Globus pallidus (tissue), 1 donor: ENCODE results near the gene ADK.
"Not testable (repeated sequence)": the region's sequence is repeated elsewhere in the genome, so short reads cannot be mapped to it uniquely, and the experiment has no call there.

Experiments
- DNase-seq: peaks from one replicate; pipeline ENCODE4 v3.0.0-alpha.2; 2015; ENCODE audit warnings: low spot score

ADK gene

DNA sequence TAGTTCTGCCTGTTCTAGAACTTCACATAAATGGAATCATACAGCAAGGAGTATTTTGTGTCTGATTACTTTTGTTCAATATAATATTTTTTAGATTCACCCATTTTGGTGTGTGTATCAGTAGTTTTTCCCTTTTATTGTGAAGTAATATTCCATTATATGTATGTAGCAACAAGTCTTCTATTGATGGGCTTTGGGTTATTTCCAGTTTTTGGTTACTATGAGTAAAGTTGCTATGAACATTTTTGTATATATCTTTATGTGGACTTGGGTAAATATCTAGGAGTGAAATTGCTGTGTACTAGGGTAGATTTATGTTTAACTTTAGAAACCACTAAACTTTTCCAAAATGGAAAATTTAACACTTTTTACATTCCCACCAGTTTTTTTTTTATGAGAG lies 35.7 kb downstream of the ADK start:
- no peak for DNase-seq

DNA sequence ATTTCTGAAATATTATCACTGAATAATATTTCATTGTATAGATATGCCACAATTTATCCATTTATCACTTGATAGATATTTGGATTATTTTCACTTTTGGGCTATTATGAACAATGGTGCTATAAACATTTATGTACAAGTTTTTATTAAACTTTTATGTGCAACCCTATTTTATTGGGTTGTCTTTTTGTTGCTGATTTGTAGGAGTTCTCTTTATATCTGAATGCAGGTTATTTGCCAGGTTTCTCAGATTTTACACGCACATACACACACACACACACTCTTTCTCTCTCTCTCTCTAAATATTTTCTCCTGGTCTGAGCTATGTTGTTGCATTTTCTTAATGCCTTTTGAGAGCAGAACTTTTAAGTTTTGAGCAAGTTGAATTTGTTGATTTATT lies 36.2 kb downstream of the ADK start:
- DNase-seq = no peak

DNA sequence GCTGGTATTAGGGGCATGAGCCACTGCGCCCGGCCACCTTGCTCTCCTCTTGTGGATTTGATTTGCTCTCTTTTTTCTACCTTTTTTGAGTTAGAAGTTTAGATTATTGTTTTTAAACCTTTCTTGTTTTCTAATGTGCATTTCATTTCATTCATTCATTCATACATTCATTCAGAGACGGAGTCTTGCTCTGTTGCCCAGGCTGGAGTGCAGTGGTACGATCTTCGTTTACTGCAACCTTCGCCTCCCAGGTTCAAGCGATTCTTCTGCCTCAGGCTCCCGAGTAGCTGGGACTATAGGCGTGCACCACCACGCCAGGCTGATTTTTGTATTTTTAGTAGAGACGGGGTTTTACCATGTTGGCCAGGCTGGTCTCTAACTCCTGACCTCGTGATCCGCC lies 37.6 kb downstream of the ADK start:
- DNase-seq = not testable (repeated sequence)

DNA sequence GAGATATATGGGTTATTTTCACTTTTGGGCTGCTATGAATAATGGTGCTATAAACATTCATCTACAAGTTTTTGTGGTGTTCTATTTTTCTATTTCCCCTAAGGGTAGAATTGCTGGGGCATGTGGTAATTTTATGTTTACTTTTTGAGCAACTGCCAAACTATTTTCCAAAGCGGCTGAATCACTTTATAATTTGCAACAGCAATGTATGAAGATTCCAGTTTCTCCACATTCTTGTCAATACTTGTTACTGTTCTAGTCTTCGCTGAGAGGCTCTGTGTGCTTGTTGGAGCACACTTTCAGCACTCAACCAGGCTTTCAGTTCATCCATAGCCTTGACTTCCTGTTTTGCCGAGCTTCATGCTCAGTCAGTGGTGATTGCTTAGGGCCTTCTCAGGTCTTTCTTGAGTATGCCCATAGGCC lies 39.0 kb downstream of the ADK start:
- DNase-seq = no peak

DNA sequence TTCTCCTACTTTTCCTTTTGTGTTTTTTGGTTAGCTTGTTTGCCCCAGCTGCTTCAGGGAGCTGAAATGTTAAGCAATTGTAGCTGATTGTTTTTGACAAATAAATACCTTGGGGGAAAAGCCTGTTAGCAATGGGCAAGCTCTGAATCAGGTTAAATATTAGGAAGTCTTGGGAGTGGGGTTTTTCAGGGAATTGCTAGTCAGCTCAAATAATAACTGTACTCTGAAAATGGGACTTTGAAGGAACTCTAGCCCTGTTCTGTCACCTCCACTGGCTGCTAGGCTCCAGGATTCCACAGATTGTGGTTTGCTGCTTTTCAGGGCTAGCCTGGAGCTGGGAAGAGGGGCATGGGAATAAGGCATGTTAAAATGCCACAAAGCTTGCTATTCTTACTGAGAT lies 39.5 kb downstream of the ADK start:
- no peak for DNase-seq

DNA sequence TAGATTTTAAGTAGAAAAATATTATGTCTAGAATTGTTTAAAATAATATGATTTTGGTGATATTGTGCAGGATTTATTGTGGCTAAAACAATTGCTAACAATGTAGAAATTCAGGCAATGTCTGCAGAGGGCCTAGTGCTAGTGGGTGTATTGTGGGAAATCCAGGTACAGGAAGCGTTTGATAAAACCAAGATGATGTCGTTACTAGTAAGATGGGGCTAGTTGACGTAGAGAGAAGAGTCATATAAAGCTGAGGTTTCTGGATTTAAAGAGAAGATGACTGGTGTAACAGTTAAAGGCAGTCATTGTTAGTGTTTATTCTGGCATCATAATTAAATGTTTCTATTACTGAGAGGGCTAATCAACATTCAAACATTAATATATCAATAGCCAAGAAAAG lies 43.5 kb downstream of the ADK start:
- no peak for DNase-seq

DNA sequence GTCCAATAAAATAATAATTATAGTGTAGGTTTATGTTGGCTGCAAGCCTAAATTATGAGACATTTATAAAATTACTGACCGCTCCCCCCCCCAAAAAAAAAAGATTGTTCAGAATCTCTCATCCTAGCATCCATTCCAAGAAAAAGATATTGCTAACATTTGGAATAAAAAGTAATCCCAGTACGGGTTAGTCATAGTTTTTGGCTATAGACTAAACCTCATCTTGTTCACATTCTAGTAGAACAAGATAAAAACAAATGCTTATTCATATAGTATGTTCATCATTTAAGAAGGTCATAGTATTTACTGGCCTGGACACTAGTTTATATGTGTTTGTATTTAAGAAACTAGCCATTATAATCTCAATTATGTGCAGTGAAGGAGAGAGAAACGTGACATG lies 44.0 kb downstream of the ADK start:
- no peak for DNase-seq

DNA sequence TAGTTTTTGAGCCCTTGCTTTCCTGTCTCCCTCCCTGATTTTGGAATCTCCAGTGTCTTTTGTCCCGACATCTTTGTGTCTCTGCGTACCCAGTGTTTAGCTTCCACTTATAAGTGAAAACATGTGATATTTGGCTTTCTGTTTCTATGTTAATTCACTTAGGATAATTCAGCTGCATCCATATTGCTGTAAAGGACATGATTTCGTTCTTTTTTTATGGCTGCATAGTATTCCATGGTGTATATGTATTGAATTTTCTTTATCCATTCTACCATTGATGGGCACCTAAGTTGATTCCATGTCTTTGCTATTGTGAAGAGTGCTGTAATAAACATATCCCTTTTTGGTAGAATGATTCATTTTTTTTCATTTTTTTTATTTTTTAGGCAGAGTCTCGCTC lies 48.3 kb downstream of the ADK start:
- DNase-seq = no peak

DNA sequence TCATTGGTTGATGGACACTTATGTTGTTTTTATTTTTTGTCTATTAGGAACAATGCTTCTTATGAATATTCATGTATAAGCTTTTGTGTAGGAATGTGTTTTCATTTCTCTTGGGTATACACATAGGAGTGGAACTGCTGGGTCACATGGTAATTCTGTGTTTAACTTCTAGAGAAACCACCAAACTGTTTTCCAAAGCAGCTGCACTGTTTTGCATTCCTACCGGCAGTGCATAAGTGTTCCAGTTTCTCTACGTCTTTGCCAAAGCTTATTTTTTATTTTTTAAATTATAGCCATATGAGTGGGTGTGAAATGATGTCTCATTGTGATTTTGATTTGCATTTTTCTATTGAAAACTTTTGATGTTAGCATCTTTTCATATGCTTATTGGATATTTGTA lies 51.3 kb downstream of the ADK start:
- DNase-seq = no peak

DNA sequence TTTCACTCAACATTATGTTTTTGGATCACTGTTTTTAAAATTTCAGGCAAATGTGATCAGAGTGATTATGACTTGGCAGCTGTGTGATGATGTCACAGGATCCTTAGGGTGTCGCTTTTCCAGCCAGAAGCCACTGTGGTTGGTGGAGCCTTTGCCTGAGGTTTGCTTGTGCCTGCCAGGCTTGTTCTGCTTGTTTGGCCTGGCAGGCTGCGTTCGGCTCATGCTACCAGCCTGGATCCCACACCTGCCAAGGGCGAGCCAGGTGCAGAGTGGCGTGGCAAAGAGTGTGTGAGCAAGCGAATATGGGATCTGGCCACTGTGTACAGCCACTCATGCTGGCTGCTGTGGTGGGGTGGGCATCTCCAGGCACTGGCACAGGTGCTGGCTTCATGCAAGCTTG lies 55.7 kb downstream of the ADK start:
- no peak for DNase-seq

DNA sequence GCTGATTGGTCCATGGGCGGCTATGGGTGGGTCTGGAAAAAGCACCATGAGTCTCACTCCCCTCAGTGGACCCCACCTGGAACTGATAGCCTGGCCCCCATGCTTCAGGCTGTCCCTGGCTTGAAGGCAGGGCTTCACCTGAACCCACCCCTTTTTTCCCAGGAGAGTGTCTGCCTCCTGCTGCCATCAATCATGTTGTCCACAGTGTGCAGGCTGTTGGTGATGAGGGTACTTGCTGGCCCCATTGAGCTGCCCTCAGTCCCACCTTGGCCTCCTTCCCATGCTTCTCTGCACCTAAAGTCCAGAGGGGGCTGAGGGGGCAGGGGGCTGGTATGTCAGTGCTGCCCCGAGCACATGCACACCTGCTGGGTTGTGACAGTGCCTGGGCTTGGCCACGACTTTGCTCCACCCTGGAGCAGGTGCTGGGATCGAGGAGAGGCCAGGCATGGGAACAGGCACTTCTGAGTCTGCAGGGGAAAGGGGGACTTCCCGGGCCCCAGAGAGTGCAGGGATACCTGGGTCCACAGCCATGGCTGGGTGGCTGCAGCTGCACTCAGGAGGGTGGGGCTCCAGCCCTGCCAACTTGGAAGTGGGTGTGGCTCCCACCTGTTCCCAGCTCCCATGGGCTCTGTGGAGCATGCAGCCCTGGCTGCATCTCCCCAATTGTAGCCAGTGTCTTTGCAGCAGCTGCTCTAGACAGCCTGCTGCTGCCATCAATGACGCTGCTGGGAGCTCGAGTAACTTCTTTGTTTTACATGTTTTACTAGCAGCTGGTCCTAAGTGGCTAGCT lies 56.9 kb downstream of the ADK start:
- DNase-seq = no peak

DNA sequence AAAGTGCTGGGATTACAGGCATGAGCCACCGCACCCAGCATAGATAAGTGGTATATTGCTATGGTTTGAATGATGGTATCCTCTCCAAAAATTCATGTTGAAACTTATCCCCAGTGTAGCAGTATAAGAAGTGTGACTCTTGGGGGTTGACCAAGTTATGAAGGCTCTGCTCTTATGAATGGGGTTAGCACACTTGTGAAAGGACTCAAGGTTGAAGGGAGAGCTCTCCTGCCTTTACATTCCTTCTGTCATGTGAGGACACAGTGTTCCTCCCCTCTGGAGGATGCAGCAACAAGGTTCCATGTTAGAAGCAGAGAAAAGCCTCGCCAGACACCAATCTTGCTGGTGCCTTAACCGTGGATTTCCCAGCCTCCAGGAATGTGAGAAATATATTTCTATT lies 58.0 kb downstream of the ADK start:
- no peak for DNase-seq

DNA sequence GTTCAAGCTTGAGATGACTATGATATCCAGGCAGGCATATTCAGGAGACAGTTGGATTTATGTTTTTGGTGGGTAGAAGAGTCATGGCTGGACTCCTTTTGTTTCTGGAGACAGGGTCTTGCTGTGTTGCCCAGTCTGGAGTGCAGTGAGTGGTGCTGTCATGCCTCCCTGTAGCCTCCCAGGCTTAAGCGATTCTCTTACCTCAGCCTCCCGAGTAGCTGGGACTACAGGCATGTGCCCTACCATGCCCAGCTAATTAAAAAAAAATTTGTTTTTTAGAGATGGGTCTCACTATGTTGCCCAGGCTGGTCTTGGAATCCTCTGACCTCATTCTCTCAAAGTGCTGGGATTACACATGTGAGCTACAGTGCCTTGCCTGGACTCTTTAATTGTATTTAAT lies 62.0 kb downstream of the ADK start:
- DNase-seq = no peak

DNA sequence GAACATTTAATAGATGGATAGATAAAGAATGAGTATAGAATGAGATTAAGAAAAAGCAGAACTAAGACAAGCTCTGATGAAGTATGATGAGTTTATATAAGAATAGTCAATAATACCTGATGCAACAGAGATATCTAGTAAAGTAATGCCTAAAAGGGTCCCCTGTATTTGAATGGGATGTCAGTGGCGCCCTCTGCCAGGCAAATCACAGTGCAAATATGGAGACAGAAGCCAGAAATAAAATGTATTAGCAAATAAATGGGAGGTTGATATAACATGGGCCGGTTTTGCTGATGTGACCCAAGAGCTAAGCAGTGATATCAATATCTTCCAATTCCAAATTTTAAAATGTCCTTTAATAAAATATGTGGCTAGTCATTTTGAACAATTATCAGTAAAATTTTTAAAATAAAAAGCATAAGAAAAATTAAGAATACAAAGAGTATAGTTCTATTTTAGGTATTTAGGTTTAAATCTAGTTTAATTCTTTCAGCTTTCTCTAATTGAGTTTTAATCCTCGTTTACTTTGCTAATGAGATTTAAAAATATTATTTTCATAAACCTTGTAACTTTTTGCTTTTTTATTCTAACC lies 62.6 kb downstream of the ADK start:
- no peak for DNase-seq

DNA sequence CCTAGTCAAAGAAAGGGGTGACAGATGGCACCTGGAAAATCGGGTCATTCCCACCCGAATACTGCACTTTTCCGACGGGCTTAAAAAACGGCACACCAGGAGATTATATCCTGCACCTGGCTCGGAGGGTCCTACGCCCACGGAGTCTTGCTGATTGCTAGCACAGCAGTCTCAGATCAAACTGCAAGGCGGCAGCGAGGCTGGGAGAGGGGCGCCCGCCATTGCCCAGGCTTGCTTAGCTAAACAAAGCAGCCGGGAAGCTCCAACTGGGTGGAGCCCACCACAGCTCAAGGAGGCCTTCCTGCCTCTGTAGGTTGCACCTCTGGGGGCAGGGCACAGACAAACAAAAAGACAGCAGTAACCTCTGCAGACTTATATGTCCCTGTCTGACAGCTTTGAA lies 66.1 kb downstream of the ADK start:
- not testable (repeated sequence) for DNase-seq

DNA sequence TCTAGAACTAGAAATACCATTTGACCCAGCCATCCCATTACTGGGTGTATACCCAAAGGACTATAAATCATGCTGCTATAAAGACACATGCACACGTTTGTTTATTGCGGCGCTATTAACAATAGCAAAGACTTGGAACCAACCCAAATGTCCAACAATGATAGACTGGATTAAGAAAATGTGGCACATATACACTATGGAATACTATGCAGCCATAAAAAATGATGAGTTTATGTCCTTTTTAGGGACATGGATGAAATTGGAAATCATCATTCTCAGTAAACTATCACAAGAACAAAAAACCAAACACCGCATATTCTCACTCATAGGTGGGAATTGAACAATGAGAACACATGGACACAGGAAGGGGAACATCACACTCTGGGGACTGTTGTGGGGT lies 71.4 kb downstream of the ADK start:
- not testable (repeated sequence) for DNase-seq

DNA sequence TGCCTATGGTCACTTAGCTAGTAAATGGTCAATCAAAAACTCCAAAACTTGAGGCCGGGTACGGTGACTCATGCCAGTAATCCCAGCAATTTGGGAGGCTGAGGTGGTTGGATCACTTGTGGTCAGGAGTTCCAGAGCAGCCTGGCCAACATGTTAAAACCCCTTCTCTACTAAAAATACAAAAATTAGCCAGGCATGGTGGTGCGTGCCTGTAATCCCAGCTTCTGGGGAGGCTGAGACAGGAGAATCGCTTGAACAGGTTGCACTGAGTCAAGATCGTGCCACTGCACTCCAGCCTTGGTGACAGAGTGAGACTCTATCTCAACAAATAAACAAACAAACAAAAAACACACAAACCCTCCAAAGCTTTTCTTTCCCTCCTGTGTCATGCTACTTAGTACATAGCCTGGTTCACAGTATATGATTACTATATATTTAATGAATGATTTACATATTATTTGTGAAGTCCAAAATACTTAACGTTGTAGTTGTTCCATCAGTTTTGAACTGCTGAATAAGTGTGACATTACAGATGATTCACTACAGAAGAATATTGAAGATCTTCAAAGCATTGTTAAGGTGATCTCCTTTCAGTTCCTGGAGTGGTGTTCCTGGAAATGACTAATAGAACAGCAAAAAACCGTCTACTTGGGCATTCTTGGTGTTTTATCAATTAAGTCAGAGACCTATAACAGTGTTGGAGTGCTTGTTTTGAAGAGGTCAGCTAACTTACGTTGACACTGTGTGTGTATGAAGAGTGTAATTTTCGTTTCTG lies 72.9 kb downstream of the ADK start:
- DNase-seq = no peak

DNA sequence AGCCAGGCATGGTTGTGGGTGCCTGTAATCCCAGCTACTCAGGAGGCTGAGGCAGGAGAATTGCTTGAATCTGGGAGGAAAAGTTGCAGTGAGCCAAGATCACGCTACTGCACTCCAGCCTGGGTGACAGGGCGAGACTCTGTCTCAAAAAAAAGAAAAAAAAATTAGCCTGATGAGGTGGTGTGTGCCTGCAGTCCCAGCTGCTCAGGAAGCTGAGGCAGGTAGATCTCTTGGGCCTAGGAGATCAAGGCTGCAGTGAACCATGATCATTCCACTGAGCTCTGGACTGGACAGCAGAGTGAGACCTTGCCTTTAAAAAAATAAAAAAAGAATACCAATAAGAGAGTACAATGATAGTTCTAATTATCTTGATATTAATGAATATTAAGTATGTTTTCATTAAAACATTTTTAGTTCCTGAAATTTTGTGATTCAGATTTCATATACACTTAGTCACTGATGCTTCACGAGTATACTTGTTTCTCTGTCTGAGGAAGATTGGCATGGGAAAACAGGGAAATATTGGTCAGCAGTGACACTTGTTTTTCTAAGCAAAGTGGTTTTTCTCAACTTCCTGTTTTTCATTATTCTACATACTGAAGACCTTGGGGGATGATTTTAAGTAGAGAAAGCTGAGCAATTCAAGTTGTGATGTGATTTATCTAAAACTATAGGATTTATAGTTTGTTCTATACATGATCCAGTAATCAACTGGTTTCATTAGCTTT lies 76.8 kb downstream of the ADK start:
- DNase-seq = peak; percentile 15

DNA sequence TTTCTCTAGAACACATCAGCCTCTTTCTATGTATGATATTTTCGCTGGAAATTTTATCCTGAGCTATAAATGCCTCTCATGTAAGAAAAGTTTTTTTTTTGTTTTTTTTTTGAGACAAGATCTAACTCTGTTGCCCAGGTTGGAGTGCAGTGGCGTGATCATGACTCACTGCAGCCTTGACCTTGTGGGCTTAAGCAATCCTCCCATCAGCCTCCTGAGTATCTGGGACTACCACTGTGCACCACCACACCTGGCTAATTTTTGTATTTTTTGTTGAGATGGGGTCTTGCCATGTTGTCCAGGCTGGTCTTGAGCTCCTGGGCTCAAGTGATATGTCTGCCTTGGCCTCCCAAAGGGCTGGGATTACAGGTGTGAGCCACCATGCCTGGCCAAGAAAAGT lies 80.4 kb downstream of the ADK start:
- DNase-seq = no peak

DNA sequence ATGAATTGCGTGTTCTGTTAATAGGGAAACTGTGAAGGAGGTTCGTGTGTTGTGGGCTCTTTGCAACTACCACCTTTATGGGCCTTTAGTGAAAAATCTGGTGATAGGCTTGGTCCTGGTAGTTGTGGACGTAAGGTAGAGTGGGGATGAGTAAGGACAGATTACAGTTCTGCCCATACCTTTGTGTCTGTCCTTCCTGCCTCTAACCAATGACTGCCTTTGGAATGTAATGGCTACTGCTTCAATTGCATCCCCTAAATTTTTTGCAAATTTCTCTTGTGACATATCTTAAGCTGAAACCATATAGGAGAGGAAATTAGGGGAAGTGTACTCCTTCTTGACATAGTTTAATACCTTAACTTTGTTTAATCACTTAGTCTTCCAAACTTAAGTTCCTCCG lies 82.3 kb downstream of the ADK start:
- DNase-seq = no peak

DNA sequence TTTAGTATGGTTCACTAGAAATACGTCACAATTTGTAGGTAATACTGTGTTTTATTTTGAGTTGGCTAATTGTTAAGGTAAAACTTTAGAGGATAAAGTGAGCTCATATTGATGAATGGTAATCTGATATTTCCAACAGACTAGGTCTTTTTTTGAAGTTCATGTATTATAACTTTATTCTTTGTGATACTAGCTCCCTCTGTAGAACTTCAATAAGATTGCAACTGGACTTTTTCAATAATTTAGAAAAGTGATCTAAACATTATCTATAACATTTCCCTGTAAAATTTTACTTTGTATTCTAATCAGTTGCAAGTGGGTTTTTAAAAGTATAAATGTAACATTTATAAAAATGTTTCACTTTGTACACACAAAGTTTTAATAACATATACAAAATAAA lies 83.5 kb downstream of the ADK start:
- no peak for DNase-seq

DNA sequence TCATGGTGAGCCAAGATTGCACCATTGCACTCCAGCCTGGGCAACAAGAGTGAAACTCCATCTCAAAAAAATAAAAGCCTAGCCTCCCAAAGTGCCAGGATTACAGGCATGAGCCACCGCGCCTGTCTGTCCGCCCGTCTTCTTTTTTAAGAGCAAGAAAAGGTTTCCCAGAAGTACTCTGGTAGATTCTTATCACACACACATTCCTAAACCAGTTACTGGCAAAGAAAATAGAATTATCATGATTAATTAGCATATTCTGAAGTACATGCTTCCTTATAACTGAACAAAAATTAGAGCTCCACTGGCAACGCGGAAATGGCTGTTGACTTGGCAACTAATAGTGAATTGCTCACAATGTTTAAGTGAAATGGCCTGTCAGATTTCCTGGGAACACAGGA lies 87.0 kb downstream of the ADK start:
- no peak for DNase-seq

DNA sequence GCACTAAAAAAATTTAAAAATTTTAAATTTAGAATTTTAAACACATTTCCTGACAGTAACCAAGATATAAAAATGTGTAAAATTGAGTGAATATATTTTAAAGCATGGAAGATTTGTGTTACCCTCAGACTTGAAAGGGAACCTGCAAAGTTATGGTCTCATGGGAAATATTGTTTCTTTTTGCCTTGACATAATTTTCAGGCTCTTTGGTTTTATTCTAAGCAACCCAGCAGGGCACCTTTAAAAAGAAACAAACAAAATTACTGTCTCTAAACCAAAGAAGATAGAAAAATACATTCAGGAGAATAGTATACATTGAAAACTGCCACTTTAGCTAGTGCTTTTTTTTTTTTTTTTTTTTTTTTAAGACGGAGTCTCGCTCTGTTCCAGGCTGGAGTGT lies 87.5 kb downstream of the ADK start:
- no peak for DNase-seq
